Fibroblast of pulmonary artery (primary cell): ENCODE measurements around the gene CDK8.

Source experiments
- DNase-seq: peaks from one replicate; pipeline ENCODE4 v3.0.0-alpha.2; 2010; ENCODE audit warnings: low read depth
- H3K4me3 ChIP-seq: replicated peaks from 2 replicates; pipeline ENCODE4 v1.5.1; 2011; ENCODE audit warnings: low read depth, mild to moderate bottlenecking, control low read depth, low read length, moderate library complexity
- CTCF ChIP-seq: IDR thresholded peaks from 2 replicates; pipeline ENCODE4 v1.5.1; 2011; ENCODE audit warnings: mild to moderate bottlenecking, control low read depth, low read length, inconsistent platforms; ENCODE audit errors: missing control alignments

Gene CDK8

GRCh38 chr13:26412936-26413716 lies 159.2 kb downstream of the CDK8 start:
- H3K4me3 ChIP-seq, result no peak overlapping the region
- DNase-seq, result no peak
- no peak for TF ChIP-seq CTCF

GRCh38 chr13:26420282-26420960 lies 166.5 kb downstream of the CDK8 start:
- no peak overlapping the region for H3K4me3 ChIP-seq
- DNase-seq, result no peak

GRCh38 chr13:26422036-26422435 lies 168.1 kb downstream of the CDK8 start:
- no peak for TF ChIP-seq CTCF
- no peak overlapping the region for H3K4me3 ChIP-seq
- DNase-seq, result no peak

More at GRCh38 chr13:26420282-26420960, 166.5 kb downstream of the CDK8 start:
- TF ChIP-seq CTCF, result no peak

GRCh38 chr13:26423629-26424028 lies 169.7 kb downstream of the CDK8 start:
- DNase-seq, result peak; percentile 14
- TF ChIP-seq CTCF, result no peak
- H3K4me3 ChIP-seq, result no peak overlapping the region

GRCh38 chr13:26424181-26424580 lies 170.3 kb downstream of the CDK8 start:
- no peak for DNase-seq
- H3K4me3 ChIP-seq, result no peak overlapping the region
- no peak for TF ChIP-seq CTCF

- H3K4me3 ChIP-seq, result no peak overlapping the region
- no peak for TF ChIP-seq CTCF
- DNase-seq, result peak; percentile 3
Observed at GRCh38 chr13:26425443-26426358, 171.8 kb downstream of the CDK8 start.
